Panc1 (cell line): Measurements from ENCODE around the gene NAV1. TPM values are rescaled to one million over a fixed set of nuclear protein-coding genes. Genes with fewer than 3 reads are reported as not detected.

Experiments used
- ATAC-seq: fragments of 200-7000 bp; cut with Tn5 transposase; 2 replicates; pipeline ENCODE4 v1.9.1; 2020; ENCODE audit warnings: mild to moderate bottlenecking, moderate library complexity
- BruUV-seq: library from RNA; stranded (reverse); fragments of 400-500 nt; replicated peaks from 2 replicates; lab custom pipeline; 2021; lab: Mats Ljungman, UMichigan
- CTCF ChIA-PET: fragments of 300-600 bp; sonication (Branson Sonifier 250); formaldehyde crosslinking; loops from one replicate; lab custom pipeline; 2022; ENCODE audit warnings: antibody characterized with exemption; lab: Charles Lee
- POLR2A ChIA-PET: fragments of 300-600 bp; sonication (Branson Sonifier 250); formaldehyde crosslinking; loops from one replicate; lab custom pipeline; 2022; ENCODE audit warnings: antibody characterized with exemption; lab: Charles Lee
- DNase-seq: peaks from one replicate; pipeline ENCODE4 v3.0.0-alpha.2; 2010; ENCODE audit warnings: low read depth, low spot score
- H3K27ac ChIP-seq: 2 replicates; pipeline ENCODE4 v1.5.1; 2011; ENCODE audit warnings: mild to moderate bottlenecking, low read length, inconsistent platforms
- H3K27me3 ChIP-seq: fragments of 200-500 bp; sonication (Bioruptor generic); 2 replicates; pipeline ENCODE4 v1.6.0; 2014; ENCODE audit warnings: low read length, inconsistent platforms; ENCODE audit not compliant: control insufficient read depth, insufficient read depth
- H3K36me3 ChIP-seq: fragments of 200-500 bp; sonication (Bioruptor generic); 2 replicates; pipeline ENCODE4 v1.5.1; 2014; ENCODE audit warnings: inconsistent platforms, mild to moderate bottlenecking, low read length, moderate library complexity; ENCODE audit not compliant: control insufficient read depth, insufficient read depth
- H3K4me1 ChIP-seq: 2 replicates; pipeline ENCODE4 v1.5.1; 2011; ENCODE audit warnings: inconsistent platforms, mild to moderate bottlenecking, low read length, moderate library complexity; ENCODE audit not compliant: control insufficient read depth, insufficient read depth
- H3K4me3 ChIP-seq, 2 experiments: 2 replicates each; pipeline ENCODE4 v1.5.1; 2011 to 2012; ENCODE audit warnings: low read depth in 2 of 2, low read length in 2 of 2, mild to moderate bottlenecking in 2 of 2, inconsistent platforms in 1 of 2, moderate library complexity in 1 of 2
- H3K9me3 ChIP-seq: fragments of 200-500 bp; sonication (Bioruptor generic); 2 replicates; pipeline ENCODE4 v1.5.1; 2014; ENCODE audit warnings: low read depth, mild to moderate bottlenecking, inconsistent platforms, low read length, moderate library complexity; ENCODE audit not compliant: control insufficient read depth, insufficient read depth
- POLR2AphosphoS5 ChIP-seq: IDR thresholded peaks from 2 replicates; pipeline ENCODE4 v1.6.1; 2012; ENCODE audit warnings: mild to moderate bottlenecking, low read depth, low read length, moderate library complexity
- SIN3A ChIP-seq: IDR thresholded peaks from 2 replicates; pipeline ENCODE4 v1.6.1; 2012; ENCODE audit warnings: low read depth, mild to moderate bottlenecking, low read length, moderate library complexity, borderline replicate concordance; ENCODE audit not compliant: insufficient read depth
- TCF7L2 ChIP-seq: IDR thresholded peaks from 2 replicates; pipeline ENCODE4 v1.6.1; 2011; ENCODE audit warnings: mild to moderate bottlenecking, low read depth, low read length, inconsistent platforms
- in situ Hi-C: cut with HindIII; loops from 2 replicates; pipeline ENCODE4 v1.10.0; 2016; ENCODE audit warnings: low sequenced_read_pairs, low pct_unique_long_range_greater_than_20kb
- intact Hi-C: fragments of 100-400 bp; cut with micrococcal nuclease; formaldehyde crosslinking; loops from one replicate; pipeline ENCODE4 v1.10.0; 2022; ENCODE audit not compliant: unreplicated experiment
- total RNA-seq: library from RNA; stranded (reverse); gene quantifications from one replicate; pipeline ENCODE4 v1.2.1, GENCODE V29; 2021; ENCODE audit not compliant: unreplicated experiment
- TF ChIP-seq, protein P1 (sequence below): fragments of 450-650 bp; IDR thresholded peaks from 2 replicates; pipeline ENCODE4 v1.5.1; 2017; ENCODE audit warnings: mild to moderate bottlenecking
- TF ChIP-seq, protein P2 (sequence below), 2 experiments: IDR thresholded peaks; 2 replicates each; pipeline ENCODE4 v1.6.1; 2011 to 2012; ENCODE audit warnings: low read depth in 2 of 2, control low read depth in 1 of 2, low read length in 1 of 2, mild to moderate bottlenecking in 1 of 2, moderate library complexity in 1 of 2; ENCODE audit not compliant: insufficient read depth in 1 of 2

NAV1 gene
- total RNA-seq, 1 experiment from 2014 or later, result 29.0 TPM

DNA sequence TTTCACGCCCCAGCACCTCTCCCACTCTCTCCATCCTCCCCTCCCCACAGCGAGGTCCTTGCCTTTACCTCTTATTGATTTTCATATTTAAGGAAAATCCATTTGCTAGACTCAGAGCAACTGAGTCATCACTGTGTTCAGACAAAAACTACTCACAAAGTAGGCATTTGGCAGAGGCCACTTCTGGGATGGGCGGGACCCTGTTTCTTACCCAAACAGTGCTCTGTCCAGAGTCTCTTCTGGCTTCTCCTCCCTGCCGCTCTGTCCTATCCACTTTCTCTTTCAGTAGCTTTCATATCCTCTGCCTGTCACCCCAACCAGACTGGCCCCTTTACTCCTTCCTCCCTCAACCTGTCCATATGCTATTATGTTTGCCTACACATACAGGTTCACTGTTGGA is 2.4 kb upstream of the NAV1 start:
- Histone ChIP-seq H3K4me1 (peaks cover 24% of the 10 kb centered on the region), H3K36me3 (no peaks in the 10 kb centered on the region), H3K27me3 (no peaks in the 10 kb centered on the region), H3K4me3 (no peak overlapping the region), H3K27ac (no peak overlapping the region), H3K9me3 (no peaks in the 10 kb centered on the region)
- in situ Hi-C loops (no loop called here), intact Hi-C loops (no loop called here)
- ChIA-PET POLR2A (no interaction called here), CTCF (no interaction called here)
- no peak for ATAC-seq
- no peak for DNase-seq
- no peak for TF ChIP-seq TCF7L2
- no peak for TF ChIP-seq POLR2AphosphoS5
- TF ChIP-seq, protein P1, sequence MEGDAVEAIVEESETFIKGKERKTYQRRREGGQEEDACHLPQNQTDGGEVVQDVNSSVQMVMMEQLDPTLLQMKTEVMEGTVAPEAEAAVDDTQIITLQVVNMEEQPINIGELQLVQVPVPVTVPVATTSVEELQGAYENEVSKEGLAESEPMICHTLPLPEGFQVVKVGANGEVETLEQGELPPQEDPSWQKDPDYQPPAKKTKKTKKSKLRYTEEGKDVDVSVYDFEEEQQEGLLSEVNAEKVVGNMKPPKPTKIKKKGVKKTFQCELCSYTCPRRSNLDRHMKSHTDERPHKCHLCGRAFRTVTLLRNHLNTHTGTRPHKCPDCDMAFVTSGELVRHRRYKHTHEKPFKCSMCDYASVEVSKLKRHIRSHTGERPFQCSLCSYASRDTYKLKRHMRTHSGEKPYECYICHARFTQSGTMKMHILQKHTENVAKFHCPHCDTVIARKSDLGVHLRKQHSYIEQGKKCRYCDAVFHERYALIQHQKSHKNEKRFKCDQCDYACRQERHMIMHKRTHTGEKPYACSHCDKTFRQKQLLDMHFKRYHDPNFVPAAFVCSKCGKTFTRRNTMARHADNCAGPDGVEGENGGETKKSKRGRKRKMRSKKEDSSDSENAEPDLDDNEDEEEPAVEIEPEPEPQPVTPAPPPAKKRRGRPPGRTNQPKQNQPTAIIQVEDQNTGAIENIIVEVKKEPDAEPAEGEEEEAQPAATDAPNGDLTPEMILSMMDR, result no peak
- no peak for TF ChIP-seq SIN3A
- TF ChIP-seq, protein P2, sequence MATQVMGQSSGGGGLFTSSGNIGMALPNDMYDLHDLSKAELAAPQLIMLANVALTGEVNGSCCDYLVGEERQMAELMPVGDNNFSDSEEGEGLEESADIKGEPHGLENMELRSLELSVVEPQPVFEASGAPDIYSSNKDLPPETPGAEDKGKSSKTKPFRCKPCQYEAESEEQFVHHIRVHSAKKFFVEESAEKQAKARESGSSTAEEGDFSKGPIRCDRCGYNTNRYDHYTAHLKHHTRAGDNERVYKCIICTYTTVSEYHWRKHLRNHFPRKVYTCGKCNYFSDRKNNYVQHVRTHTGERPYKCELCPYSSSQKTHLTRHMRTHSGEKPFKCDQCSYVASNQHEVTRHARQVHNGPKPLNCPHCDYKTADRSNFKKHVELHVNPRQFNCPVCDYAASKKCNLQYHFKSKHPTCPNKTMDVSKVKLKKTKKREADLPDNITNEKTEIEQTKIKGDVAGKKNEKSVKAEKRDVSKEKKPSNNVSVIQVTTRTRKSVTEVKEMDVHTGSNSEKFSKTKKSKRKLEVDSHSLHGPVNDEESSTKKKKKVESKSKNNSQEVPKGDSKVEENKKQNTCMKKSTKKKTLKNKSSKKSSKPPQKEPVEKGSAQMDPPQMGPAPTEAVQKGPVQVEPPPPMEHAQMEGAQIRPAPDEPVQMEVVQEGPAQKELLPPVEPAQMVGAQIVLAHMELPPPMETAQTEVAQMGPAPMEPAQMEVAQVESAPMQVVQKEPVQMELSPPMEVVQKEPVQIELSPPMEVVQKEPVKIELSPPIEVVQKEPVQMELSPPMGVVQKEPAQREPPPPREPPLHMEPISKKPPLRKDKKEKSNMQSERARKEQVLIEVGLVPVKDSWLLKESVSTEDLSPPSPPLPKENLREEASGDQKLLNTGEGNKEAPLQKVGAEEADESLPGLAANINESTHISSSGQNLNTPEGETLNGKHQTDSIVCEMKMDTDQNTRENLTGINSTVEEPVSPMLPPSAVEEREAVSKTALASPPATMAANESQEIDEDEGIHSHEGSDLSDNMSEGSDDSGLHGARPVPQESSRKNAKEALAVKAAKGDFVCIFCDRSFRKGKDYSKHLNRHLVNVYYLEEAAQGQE (IDR thresholded peaks at IDR 0.05; ENCODE audit: insufficient read depth in 1 of 2, low read depth in 2 of 2, low read length in 1 of 2), result no peak
- BruUV-seq, result no TSS peak

DNA sequence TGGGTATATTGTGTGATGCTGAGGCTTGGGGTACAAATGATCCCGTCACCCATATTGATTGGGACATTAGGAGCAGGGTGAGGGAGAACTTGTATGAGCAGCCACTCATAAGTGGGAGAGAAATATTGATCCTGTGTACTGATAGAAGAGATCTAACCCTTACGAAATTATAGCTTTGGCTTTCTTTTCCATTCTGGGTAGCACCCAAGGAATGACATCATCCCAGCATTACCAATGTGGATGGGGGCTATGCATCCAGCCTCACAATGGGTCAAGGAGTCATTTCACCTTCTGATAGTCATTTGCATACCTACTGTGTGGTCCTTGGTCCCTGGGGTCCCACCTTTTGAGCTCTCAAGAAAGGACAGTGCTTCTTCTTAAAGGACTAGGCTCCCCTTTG is 1.9 kb upstream of the NAV1 start:
- Histone ChIP-seq H3K4me1 (peaks cover 24% of the 10 kb centered on the region), H3K4me3 (no peak overlapping the region), H3K27me3 (no peaks in the 10 kb centered on the region), H3K36me3 (no peaks in the 10 kb centered on the region), H3K9me3 (no peaks in the 10 kb centered on the region), H3K27ac (no peak overlapping the region)
- no TSS peak for BruUV-seq
- in situ Hi-C loops (no loop called here), intact Hi-C loops (no loop called here)
- DNase-seq, result no peak
- TF ChIP-seq, protein P2 (IDR thresholded peaks at IDR 0.05; ENCODE audit: insufficient read depth in 1 of 2, low read depth in 2 of 2, low read length in 1 of 2), result no peak
- TF ChIP-seq TCF7L2, result no peak
- TF ChIP-seq SIN3A, result no peak
- TF ChIP-seq POLR2AphosphoS5, result no peak
- TF ChIP-seq, protein P1, result no peak
- no peak for ATAC-seq
- POLR2A ChIA-PET, result no interaction called here
- CTCF ChIA-PET, result no interaction called here
